Lung microvascular endothelial cell (primary cell): ENCODE measurements around the gene CRB1. TPM values are rescaled to one million over a fixed set of nuclear protein-coding genes. Genes with fewer than 3 reads are reported as not detected.
A peak's percentile ranks its signal among the peaks of the same experiment; 100 is the strongest.

Experiments
- DNase-seq, 2 donors: peaks; one replicate each; pipeline versions ENCODE4 v3.0.0 to v3.0.0-alpha.2; 2010; ENCODE audit warnings: low read depth in 2 of 2
- total RNA-seq: library from RNA; depleted of rRNA; stranded (reverse); fragments of >200 nt; gene quantifications from 2 replicates; pipeline ENCODE4 v1.2.1, GENCODE V29; 2014

The CRB1 gene
- not detected in 2 replicates for total RNA-seq

DNA sequence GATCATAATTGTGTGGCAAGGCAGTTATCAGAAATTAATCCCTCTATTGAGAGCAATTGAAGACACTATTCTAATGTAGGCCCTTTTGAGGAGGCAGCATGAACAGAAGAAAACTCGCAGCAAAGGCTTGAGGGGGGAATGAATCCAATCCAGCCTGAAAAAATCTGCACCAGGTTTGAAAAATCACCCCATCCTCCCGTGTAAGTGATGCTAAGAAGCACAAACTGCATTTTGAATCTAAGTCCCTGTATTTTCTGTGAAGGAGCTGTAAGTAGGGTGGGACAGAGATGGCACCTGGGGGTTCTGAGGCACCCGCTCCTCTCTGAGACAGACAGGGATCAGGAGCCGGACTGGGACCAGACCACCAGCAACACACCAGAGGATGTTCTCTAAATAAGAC is at the start of gene CRB1:
TSS of gene CRB1 (plus strand) at position 241 of the 400 bp plus-strand sequence. CDS start 161 bp downstream, outside the sequence.
- no peak for DNase-seq

DNA sequence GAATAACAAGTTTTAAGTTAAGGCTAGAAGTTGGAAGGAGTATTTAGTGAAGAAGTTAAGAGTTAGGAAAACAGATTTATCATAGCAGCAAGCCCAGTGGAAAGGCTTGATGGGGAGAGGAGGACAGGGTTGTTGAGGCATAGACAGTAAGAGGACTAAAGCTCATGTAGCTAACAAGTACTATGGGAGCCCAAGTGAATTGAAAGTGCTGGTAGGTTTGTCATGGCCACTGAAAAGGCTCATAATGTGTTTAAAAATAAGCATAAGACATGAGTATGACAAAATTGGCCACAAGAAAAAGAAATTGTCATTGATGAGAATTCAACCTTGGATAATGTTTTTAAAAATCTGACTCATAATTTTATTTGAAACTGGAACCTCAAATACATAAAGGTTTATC is 49.2 kb upstream of the CRB1 start:
- DNase-seq = no peak

- peak in 1 of 2 donors; percentile 9 for DNase-seq
These were observed 45.9 kb upstream of the CRB1 start for GRCh38 chr1:197222025-197222685.

DNA sequence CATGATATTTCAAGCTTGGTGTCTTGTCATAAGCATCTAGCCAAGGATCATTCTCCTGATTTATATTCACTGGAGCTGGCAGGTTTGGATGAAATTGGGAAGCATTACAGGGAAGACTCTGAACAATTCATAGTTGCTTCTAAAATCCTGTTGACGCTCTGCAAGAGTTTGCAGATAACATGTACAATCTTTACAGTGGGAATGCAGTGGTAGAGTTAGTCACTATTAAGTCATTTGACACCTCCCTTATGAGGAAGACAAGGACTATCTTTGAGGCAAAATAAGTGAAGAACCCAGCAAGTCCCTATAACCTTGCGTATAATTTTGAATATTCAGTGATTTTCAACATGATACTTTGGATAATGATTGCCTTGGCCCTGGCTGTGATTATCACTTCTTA is 45.3 kb upstream of the CRB1 start:
- DNase-seq = no peak

DNA sequence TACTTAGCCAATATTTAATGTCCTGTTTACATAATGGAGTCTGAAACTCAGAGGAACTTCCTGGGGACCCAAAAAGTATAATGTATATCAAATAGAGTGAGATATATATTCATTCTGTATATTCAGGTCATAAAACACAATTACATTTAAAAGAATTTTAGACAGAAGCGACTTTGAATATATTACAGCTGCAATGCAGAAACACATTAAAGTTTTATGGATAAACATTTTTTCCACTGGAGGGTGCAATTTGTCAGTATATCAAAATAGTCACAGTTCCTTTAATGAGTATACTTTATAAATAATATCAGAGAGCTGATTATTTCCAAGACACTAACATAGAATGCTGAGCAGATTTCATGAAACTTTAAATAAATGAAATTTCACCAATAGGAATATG is 43.9 kb upstream of the CRB1 start:
- no peak for DNase-seq

DNA sequence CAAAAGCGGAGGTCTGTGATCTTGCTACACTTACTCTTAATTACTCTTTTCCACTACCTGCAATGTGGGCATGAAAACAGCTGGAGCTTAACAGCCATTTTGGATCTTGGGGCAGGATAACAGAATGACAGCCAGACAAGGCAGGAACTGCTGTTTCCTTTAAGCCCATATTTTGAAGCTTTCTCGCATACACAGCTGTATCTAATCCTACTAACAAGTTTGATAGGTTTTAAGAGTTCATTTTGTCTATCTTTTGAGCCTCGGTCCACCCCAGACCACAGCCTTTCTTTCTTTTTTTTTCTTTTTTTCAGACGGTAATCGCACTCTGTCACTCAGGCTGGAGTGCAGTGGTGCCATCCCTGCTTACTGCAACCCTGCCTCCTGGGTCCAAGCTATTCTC is 42.4 kb upstream of the CRB1 start:
- DNase-seq = no peak

DNA sequence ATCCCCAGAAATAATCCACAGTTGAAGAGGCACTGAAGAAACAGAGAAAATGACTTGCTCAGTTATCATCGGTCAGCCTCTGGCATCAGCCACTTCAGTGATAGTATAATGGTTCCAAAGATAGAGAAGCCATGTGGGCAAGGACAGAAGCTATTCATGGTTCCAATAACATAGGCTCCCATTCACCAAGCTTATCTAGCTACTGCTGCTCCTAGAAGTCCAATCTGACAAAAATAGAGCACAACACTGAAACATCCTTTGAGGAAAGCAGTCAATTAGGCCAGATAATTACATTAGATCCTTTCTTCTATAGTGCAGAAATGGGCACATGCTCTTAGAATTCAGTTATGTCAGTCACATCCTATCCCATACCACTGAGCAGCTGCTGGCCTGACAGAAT is 33.5 kb upstream of the CRB1 start:
- DNase-seq = no peak

DNA sequence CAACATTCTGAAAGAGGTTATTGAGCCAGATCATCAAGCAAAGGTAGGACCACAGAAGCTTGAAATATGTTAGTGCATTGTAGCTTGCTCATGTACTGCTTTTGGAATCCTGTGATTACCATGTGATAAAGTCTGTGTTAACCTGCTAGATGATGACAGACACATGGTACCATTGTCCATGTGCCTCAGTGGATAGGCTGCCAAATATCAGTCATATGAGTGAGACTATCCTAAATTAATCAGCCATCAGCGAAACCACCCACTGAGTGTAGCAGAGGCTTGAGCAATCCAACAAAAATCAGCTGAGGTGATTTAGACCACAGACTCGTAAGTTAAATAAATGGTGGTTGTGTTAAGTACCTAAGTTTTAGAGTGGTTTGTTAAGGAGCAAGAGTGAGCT is 32.7 kb upstream of the CRB1 start:
- no peak for DNase-seq

DNA sequence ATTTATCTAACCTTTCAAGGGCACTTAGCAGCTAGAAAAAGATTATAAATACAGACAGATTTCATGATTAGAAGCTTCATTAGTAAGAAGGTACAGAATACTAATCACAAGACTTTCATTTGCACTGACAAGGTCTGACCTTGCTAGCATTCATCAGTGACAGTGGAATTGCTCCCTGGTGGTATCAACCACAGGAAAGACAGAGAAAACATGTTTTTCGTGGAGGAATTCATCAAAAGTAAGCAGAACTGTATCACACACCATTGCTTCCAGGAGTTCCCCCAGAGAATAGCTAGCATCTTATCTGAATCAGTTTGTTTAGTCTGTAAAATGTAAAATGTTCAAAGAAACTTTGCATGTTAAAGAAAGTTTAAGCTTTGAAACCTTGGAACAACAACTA is 20.6 kb upstream of the CRB1 start:
- no peak for DNase-seq

- no peak for DNase-seq
These were observed 18.7 kb upstream of the CRB1 start for GRCh38 chr1:197249324-197249723.

GRCh38 chr1:197250616-197251015 is 17.4 kb upstream of the CRB1 start:
- DNase-seq = no peak

DNA sequence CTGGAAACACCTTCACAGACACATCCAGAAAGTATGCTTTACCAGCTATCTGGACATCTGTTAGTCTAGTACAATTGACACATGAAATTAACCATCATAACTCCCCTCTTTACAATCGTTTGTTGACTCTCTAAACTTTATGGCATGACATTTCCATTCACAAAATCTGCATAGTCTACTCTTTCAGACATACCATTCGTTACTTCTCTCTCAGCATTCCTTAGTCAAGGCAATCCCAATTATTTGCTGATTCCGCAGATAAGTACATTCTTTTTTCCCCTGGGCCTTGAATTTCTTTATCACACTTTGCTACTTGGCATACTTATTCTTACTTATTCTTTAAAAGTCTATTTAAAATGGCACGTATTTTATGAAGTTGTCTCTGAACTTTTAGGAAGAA is 15.1 kb upstream of the CRB1 start:
- no peak for DNase-seq

DNA sequence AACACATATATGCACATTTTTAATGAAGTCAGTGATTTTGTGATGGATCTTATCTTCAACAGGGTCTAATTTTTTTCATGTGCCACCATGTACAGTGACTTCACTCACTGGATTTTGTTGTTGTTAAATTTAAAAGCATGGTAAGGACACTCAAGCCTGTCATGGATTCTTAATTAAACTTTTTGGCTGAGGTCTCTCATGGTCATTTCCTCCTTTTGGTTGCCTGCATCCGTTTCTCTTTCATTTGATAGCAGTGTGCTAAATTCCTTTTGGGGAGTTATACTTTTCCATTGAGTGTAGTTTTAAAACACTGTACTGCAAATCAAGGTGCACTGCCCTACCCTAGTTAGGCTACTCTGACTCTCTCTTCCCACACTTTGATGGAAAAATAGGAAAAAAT is 13.2 kb upstream of the CRB1 start:
- DNase-seq = no peak

DNA sequence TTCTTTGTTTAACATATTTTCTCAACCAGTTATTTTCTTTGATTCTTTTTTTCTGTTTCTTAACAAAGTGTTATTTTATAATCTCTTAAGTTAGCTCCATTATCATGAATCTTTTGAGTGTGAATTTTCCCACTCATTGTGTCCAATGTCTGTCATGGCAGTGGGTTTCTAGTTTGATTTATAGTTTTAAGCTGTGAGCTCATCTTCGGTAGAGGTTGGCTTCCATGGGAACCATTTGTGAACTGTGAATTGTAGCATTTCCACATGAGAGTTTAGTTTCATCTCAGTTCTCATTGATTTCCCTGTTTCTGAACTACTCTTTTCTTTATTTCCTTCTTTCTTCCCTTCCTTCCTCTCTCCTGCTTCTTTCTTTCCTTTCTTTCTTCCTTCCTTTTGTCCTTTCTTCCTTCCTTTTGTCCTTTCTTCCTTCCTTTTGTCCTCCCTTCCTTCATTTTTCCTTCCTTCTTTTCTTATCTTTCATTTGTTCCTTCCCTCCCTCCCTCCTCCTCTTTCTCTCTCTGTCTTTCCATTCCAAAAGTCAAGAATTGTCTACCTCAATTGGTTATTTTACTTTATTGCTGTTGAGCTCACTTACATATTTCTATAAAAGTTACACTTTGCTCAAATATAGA is 3.0 kb upstream of the CRB1 start:
- DNase-seq = no peak

- DNase-seq = no peak
These were observed 1.0 kb downstream of the CRB1 start for GRCh38 chr1:197269053-197269452.

GRCh38 chr1:197272791-197273190 is 4.7 kb downstream of the CRB1 start:
- DNase-seq = no peak

GRCh38 chr1:197277166-197277565 is 9.1 kb downstream of the CRB1 start:
- no peak for DNase-seq

- DNase-seq = no peak
These were observed 16.3 kb downstream of the CRB1 start for GRCh38 chr1:197284325-197284724.

DNA sequence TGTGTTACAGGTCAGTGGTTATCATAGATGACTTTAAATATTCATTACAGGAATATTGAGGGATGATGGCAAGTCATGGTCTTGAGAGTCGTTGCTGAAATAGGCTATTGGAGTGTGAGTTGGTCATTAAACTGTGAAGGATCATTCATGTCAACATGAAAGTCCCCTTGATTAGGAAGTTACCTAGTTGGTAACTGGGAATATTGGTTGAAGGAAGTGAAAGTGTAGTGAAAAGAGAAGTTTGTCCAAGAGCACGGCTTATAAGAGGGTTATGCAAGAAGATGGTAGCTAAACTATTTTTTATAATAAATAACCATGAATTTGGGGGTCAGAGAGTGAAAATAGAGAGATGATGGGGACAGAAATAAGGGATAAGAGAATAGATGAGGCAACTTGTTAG is 16.9 kb downstream of the CRB1 start:
- DNase-seq = no peak

- no peak for DNase-seq
These were observed 17.6 kb downstream of the CRB1 start for GRCh38 chr1:197285526-197286205.

GRCh38 chr1:197286634-197287033 is 18.6 kb downstream of the CRB1 start:
- no peak for DNase-seq

DNA sequence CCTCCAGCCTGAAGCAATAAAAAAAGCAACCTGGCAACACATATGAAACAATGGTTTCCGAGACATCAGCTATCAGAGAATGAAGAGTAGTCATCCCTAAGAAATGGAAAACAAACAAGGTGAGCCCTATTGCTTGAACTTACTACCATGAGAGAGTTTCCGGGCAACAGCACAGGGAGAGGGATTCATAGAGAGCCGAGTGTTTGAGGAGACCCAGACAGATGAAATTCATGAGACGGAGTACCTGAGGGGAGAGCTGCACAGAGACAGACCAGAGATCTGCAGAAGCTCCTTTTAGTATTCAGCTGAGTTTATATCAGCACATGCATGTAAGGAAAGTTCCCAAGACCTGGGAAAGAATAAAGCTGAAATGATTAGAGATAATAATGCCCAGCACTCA is 19.8 kb downstream of the CRB1 start:
- no peak for DNase-seq

- no peak for DNase-seq
These were observed 34.7 kb downstream of the CRB1 start for GRCh38 chr1:197302775-197303174.
